ENCODE measurements around the gene LRP3.

The LRP3 gene

DNA sequence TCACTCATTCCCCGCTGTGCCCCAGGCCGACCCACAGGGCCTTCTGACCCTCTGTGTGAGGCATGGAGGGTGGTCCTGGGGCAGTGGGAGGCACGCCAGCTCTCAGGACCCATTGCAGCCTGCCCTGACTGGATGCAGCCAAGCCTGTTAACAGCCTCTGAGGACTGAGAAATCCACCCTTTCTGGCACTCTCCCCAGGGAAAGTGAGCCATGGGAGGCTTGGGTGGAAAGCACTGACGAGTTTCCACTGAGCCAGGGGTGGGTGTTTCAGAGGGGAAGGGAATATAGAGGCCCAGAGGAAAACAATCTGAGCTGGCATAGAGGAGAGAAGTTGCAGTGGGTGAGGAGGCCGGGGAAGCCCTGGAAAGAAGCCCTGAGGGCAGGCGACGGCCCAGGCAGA, 62.1 kb downstream of the LRP3 start:
- Histone ChIP-seq H3K4me1 (ENCODE audit: control insufficient read depth, insufficient read depth, low read length) (no peaks in the 10 kb centered on the region), H3K9me3 (ENCODE audit: control insufficient read depth in 2 of 2, low read length in 2 of 2) (no peaks in the 10 kb centered on the region), H3K36me3 (ENCODE audit: control insufficient read depth in 2 of 2, insufficient read depth in 2 of 2, low read length in 2 of 2) (no peaks in the 10 kb centered on the region), H3K27me3 (ENCODE audit: control insufficient read depth in 1 of 2, insufficient read depth in 2 of 2, low read length in 2 of 2) (peaks cover 2 to 20% of the 10 kb centered on the region in 2 donors), H3K27ac (ENCODE audit: low read length) (no peak overlapping the region), H3K4me3 (ENCODE audit: low read length in 2 of 2) (no peak overlapping the region), H3K9ac (ENCODE audit: low read length in 2 of 2) (no peak overlapping the region)

DNA sequence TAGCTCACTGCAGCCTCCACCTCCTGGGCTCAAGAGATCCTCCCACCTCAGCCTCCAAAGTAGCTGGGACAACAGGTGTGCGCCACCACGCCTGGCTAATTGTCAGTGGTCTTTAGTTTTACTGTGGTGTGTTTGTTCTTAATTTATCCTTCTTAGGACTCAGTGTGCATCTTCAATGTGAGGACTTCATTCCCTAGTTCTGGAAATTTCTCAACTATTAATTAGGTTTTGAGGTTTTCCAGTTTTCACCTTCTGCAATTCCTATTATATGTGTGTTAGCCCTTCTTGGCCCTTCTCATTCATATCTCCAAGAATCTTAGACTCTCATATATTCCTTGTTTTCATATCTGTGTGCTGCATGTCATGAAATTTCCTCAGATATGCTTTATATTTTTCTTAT, 63.7 kb downstream of the LRP3 start:
- H3K27me3 ChIP-seq (ENCODE audit: control insufficient read depth in 1 of 2, insufficient read depth in 2 of 2, low read length in 2 of 2) = peaks cover 0 to 15% of the 10 kb centered on the region in 2 donors
- no peaks in the 10 kb centered on the region for H3K36me3 ChIP-seq (ENCODE audit: control insufficient read depth in 2 of 2, insufficient read depth in 2 of 2, low read length in 2 of 2)
- no peak overlapping the region for H3K4me3 ChIP-seq (ENCODE audit: low read length in 2 of 2)
- H3K9me3 ChIP-seq (ENCODE audit: control insufficient read depth in 2 of 2, low read length in 2 of 2) = no peaks in the 10 kb centered on the region
- H3K9ac ChIP-seq (ENCODE audit: low read length in 2 of 2) = no peak overlapping the region
- no peaks in the 10 kb centered on the region for H3K4me1 ChIP-seq (ENCODE audit: control insufficient read depth, insufficient read depth, low read length)
- H3K27ac ChIP-seq (ENCODE audit: low read length) = no peak overlapping the region
